Vagina (tissue), 2 donors: ENCODE results near the gene RAET1L. TPM values are rescaled to one million over a fixed set of nuclear protein-coding genes. Genes with fewer than 3 reads are reported as not detected.

Experiments
- DNase-seq, 2 donors: peaks; one replicate each; pipeline ENCODE4 v3.0.0-alpha.2; 2017; ENCODE audit errors: extremely low spot score in 2 of 2
- H3K27ac ChIP-seq: fragments of 200-600 bp; sonication (generic); one replicate; pipeline ENCODE4 v1.5.1; 2019
- H3K27me3 ChIP-seq: fragments of 200-600 bp; sonication (generic); one replicate; pipeline ENCODE4 v1.5.1; 2019
- H3K36me3 ChIP-seq, 2 donors: fragments of 200-600 bp; sonication (generic); one replicate each; pipeline ENCODE4 v1.5.1; 2017 to 2019
- H3K4me1 ChIP-seq: fragments of 200-600 bp; sonication (generic); one replicate; pipeline ENCODE4 v1.5.1; 2019
- H3K4me3 ChIP-seq, 2 donors: fragments of 200-600 bp; sonication (generic); 1 replicate in 1 of 2; 2 replicates in 1 of 2; pipeline ENCODE4 v1.5.1; 2016 to 2019
- H3K9me3 ChIP-seq: fragments of 200-600 bp; sonication (generic); one replicate; pipeline ENCODE4 v1.5.1; 2019
- POLR2A ChIP-seq, 2 donors: fragments of 450-650 bp; IDR thresholded peaks; one replicate each; pipeline ENCODE4 v1.6.1; 2017; ENCODE audit warnings: antibody characterized with exemption in 2 of 2, mild to moderate bottlenecking in 2 of 2, moderate library complexity in 2 of 2
- POLR2AphosphoS5 ChIP-seq, 2 donors: sonication (generic); formaldehyde crosslinking; IDR thresholded peaks; one replicate each; pipeline ENCODE4 v1.9.0; 2017; ENCODE audit warnings: antibody characterized with exemption in 2 of 2, mild to moderate bottlenecking in 2 of 2, low read depth in 1 of 2; ENCODE audit not compliant: insufficient read depth in 1 of 2
- intact Hi-C: fragments of 100-400 bp; cut with DNase I; formaldehyde crosslinking; loops from one replicate; pipeline ENCODE4 v1.15.1; 2023
- total RNA-seq: library from RNA; depleted of rRNA; stranded (reverse); fragments of >200 nt; gene quantifications from one replicate; pipeline ENCODE4 v1.2.3, GENCODE V29; 2016
- TF ChIP-seq, protein P1 (sequence below), 3 experiments: fragments of 450-650 bp in 2 of 3; fragments of 200-600 bp in 1 of 3; sonication (generic) in 1 of 3; IDR thresholded peaks; one replicate each; pipeline ENCODE4 v1.5.1; 2017 to 2019; ENCODE audit warnings: antibody characterized with exemption in 3 of 3, mild to moderate bottlenecking in 2 of 3, moderate library complexity in 2 of 3

RAET1L gene
- total RNA-seq, 1 donor from 2014 or later, result 8.3 TPM

DNA sequence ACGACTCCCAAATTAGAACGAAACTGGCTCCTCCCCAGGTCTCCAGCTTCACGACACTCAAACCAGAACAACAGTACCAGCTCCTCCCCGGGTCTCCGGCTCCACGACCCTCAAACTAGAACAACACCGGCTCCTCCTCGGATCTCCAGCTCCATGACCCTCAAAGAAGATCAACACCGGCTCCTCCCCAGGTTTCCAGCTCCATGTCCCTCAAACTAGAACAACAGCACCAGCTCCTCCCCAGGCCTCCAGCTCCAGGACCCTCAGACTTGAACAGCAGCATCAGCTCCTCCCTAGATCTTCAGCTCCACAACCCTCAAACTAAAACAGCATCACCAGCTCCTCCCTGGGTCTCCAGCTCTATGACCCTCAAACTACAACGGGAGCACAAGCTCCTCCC lies 29.8 kb upstream of the RAET1L start:
- no peak for DNase-seq
- no peaks in the 10 kb centered on the region for H3K27me3 ChIP-seq

DNA sequence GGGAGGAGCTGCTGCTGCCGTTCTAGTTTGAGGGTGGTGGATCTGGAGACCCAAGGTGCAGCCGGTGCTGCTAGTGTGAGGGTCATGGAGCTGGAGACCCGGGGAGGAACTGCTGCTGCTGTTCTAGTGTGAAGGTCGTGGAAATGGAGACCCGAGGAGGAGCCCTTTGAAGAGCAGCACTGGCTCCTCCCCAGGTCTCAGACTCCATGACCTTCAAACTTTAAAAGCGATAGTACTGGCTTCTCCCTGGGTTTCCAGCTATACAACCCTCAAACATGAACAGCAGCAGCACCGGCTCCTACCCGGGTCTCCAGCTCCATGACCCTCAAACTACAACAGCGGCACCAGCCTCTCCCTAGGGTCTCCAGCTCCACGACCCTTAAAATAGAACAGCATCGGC lies 28.1 kb upstream of the RAET1L start:
- H3K4me3 ChIP-seq, result no peak overlapping the region
- no peak for DNase-seq
- no peaks in the 10 kb centered on the region for H3K4me1 ChIP-seq
- H3K9me3 ChIP-seq, result no peaks in the 10 kb centered on the region
- no peak for TF ChIP-seq POLR2A (IDR thresholded peaks at IDR 0.05)
- TF ChIP-seq, protein P1, sequence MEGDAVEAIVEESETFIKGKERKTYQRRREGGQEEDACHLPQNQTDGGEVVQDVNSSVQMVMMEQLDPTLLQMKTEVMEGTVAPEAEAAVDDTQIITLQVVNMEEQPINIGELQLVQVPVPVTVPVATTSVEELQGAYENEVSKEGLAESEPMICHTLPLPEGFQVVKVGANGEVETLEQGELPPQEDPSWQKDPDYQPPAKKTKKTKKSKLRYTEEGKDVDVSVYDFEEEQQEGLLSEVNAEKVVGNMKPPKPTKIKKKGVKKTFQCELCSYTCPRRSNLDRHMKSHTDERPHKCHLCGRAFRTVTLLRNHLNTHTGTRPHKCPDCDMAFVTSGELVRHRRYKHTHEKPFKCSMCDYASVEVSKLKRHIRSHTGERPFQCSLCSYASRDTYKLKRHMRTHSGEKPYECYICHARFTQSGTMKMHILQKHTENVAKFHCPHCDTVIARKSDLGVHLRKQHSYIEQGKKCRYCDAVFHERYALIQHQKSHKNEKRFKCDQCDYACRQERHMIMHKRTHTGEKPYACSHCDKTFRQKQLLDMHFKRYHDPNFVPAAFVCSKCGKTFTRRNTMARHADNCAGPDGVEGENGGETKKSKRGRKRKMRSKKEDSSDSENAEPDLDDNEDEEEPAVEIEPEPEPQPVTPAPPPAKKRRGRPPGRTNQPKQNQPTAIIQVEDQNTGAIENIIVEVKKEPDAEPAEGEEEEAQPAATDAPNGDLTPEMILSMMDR (IDR thresholded peaks at IDR 0.05), result no peak
- TF ChIP-seq POLR2AphosphoS5 (IDR thresholded peaks at IDR 0.05; ENCODE audit: insufficient read depth in 1 of 2, low read depth in 1 of 2), result no peak
- no peaks in the 10 kb centered on the region for H3K36me3 ChIP-seq
- H3K27ac ChIP-seq, result no peak overlapping the region
- intact Hi-C loops, result no loop called here
- H3K27me3 ChIP-seq, result no peaks in the 10 kb centered on the region

More for the DNA sequence above, 29.8 kb upstream of the RAET1L start:
- intact Hi-C loops, result no loop called here
- Histone ChIP-seq H3K9me3 (no peaks in the 10 kb centered on the region), H3K27ac (no peak overlapping the region), H3K4me3 (no peak overlapping the region), H3K4me1 (no peaks in the 10 kb centered on the region), H3K36me3 (no peaks in the 10 kb centered on the region)
- TF ChIP-seq, protein P1 (IDR thresholded peaks at IDR 0.05), result no peak
- no peak for TF ChIP-seq POLR2AphosphoS5 (IDR thresholded peaks at IDR 0.05; ENCODE audit: insufficient read depth in 1 of 2, low read depth in 1 of 2)
- no peak for TF ChIP-seq POLR2A (IDR thresholded peaks at IDR 0.05)

DNA sequence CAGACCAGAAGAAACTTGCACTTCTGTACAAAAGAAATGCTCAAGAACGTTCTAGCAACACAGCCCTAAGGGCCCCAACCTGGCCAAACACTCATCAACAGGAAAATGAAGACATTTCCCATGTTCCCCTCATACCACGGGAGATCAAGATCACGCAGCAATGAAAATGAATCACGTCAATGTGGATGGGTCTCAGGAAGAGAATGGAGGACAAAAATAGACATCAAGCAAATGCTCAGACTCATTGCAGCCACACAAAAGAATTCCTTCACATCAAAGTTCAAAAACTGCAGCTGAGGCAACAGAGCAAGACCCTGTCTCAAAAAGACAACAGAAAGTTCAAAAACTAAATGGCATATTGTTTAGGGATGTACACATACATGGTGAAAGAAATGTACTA lies 25.5 kb upstream of the RAET1L start:
- Histone ChIP-seq H3K27me3 (no peaks in the 10 kb centered on the region), H3K4me3 (no peak overlapping the region), H3K27ac (no peak overlapping the region), H3K36me3 (no peaks in the 10 kb centered on the region), H3K4me1 (no peaks in the 10 kb centered on the region), H3K9me3 (no peaks in the 10 kb centered on the region)
- no peak for DNase-seq
- intact Hi-C loops, result no loop called here
- TF ChIP-seq, protein P1 (IDR thresholded peaks at IDR 0.05), result no peak
- TF ChIP-seq POLR2A (IDR thresholded peaks at IDR 0.05) (no peak), POLR2AphosphoS5 (IDR thresholded peaks at IDR 0.05; ENCODE audit: insufficient read depth in 1 of 2, low read depth in 1 of 2) (no peak)

DNA sequence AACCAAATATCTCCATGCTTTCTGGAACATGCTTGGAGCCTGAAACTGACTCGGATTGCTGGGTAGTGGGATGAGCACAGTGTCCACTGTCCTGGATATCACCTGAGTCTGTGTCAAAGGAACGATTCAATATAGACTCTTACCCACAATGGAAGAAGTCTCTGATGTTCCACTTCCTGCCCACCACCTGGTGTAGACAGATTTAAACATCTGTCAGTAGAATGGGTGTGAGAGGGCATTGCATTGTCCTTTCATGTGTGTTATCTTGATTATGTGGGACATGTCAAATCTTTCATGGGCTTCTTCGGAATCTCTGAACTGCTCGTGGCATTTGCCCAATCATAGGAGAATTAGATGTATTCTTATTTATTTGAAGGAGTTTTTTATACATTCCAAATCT lies 22.8 kb upstream of the RAET1L start:
- H3K4me3 ChIP-seq, result no peak overlapping the region
- TF ChIP-seq, protein P1 (IDR thresholded peaks at IDR 0.05), result no peak
- no peak for TF ChIP-seq POLR2AphosphoS5 (IDR thresholded peaks at IDR 0.05; ENCODE audit: insufficient read depth in 1 of 2, low read depth in 1 of 2)
- TF ChIP-seq POLR2A (IDR thresholded peaks at IDR 0.05), result no peak
- intact Hi-C loops, result no loop called here
- H3K9me3 ChIP-seq, result no peaks in the 10 kb centered on the region
- no peak overlapping the region for H3K27ac ChIP-seq
- no peaks in the 10 kb centered on the region for H3K27me3 ChIP-seq
- no peak for DNase-seq
- H3K4me1 ChIP-seq, result no peaks in the 10 kb centered on the region
- no peaks in the 10 kb centered on the region for H3K36me3 ChIP-seq

DNA sequence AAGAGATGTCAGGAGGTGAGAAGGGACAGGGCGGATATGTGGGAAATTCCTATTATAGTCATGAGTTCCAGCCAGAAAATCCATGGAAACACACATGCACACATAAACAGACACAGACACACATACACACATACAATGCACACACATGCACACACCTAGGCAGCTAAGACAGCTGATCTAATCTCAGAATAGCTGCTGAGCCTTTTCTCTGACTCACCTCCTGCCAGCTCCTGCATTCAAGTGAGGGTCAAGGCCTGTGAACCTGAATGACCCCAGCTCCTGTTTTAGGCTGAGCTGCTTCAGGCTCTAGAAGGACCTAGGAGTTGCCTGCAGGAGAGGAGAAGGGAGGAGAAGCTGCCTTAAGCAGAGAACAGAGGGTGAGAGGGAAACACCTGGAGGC lies 21.6 kb upstream of the RAET1L start:
- no peaks in the 10 kb centered on the region for H3K9me3 ChIP-seq
- no peak for DNase-seq
- H3K4me1 ChIP-seq, result no peaks in the 10 kb centered on the region
- no peaks in the 10 kb centered on the region for H3K27me3 ChIP-seq
- H3K27ac ChIP-seq, result no peak overlapping the region
- no peaks in the 10 kb centered on the region for H3K36me3 ChIP-seq
- no peak overlapping the region for H3K4me3 ChIP-seq
- intact Hi-C loops, result no loop called here
- TF ChIP-seq POLR2AphosphoS5 (IDR thresholded peaks at IDR 0.05; ENCODE audit: insufficient read depth in 1 of 2, low read depth in 1 of 2), result no peak
- TF ChIP-seq POLR2A (IDR thresholded peaks at IDR 0.05), result no peak
- TF ChIP-seq, protein P1 (IDR thresholded peaks at IDR 0.05), result no peak
